Stimulated activated CD4-positive, alpha-beta T cell treated with anti-CD3 and anti-CD28 coated beads, Interleukin-2, amount 100 ng/mL, for 48 hours (primary cell): Measurements from ENCODE around the gene DBH.

Experiments used
- DNase-seq, 2 donors: peaks; one replicate each; pipeline ENCODE4 v3.0.0-alpha.2; 2020

DBH gene

GRCh38 chr9:133685653-133686609 lies 49.8 kb downstream of the DBH start:
- no peak for DNase-seq

GRCh38 chr9:133686642-133687575 lies 50.7 kb downstream of the DBH start:
- no peak for DNase-seq

- DNase-seq, result no peak
Observed at GRCh38 chr9:133687856-133688761, 51.9 kb downstream of the DBH start.

- no peak for DNase-seq
Observed at GRCh38 chr9:133689151-133689763, 53.1 kb downstream of the DBH start.

- DNase-seq, result no peak
Observed at GRCh38 chr9:133690081-133690561, 54.0 kb downstream of the DBH start.

GRCh38 chr9:133691191-133691590 lies 55.0 kb downstream of the DBH start:
- DNase-seq, result no peak

- DNase-seq, result no peak
Observed at GRCh38 chr9:133691626-133692363, 55.6 kb downstream of the DBH start.

- no peak for DNase-seq
Observed at GRCh38 chr9:133692364-133692985, 56.3 kb downstream of the DBH start.

- no peak for DNase-seq
Observed at GRCh38 chr9:133693116-133693515, 57.0 kb downstream of the DBH start.

GRCh38 chr9:133693703-133694529 lies 57.8 kb downstream of the DBH start:
- no peak for DNase-seq

- no peak for DNase-seq
Observed at GRCh38 chr9:133694686-133695085, 58.5 kb downstream of the DBH start.

- no peak for DNase-seq
Observed at GRCh38 chr9:133696071-133696472, 59.9 kb downstream of the DBH start.

GRCh38 chr9:133699546-133699945 lies 63.4 kb downstream of the DBH start:
- no peak for DNase-seq

- no peak for DNase-seq
Observed at GRCh38 chr9:133700819-133701320, 64.7 kb downstream of the DBH start.

- DNase-seq, result peak; percentile 36 to 40
Observed at GRCh38 chr9:133701321-133701980, 65.3 kb downstream of the DBH start.

- peak; percentile 56 to 66 for DNase-seq
Observed at GRCh38 chr9:133701981-133702797, 66.0 kb downstream of the DBH start.

GRCh38 chr9:133702798-133703590 lies 66.8 kb downstream of the DBH start:
- DNase-seq, result no peak
